ENCODE measurements around the gene HSPA12B.

The HSPA12B gene

GRCh38 chr20:3707508-3707899, 25.0 kb upstream of the HSPA12B start:
- no peak for DNase-seq (ENCODE audit: extremely low spot score)
- no peak for TF ChIP-seq FOXM1 (IDR thresholded peaks at IDR 0.05; ENCODE audit: borderline replicate concordance)
- no peak for TF ChIP-seq ZNF384 (IDR thresholded peaks at IDR 0.05)
- no peak for TF ChIP-seq ARNT (IDR thresholded peaks at IDR 0.05)
- TF ChIP-seq TARDBP (IDR thresholded peaks at IDR 0.05) = no peak
- no peak for TF ChIP-seq PKNOX1 (IDR thresholded peaks at IDR 0.05)
- TF ChIP-seq HDGF (IDR thresholded peaks at IDR 0.05; ENCODE audit: borderline replicate concordance) = no peak
- TF ChIP-seq FOXK2 (IDR thresholded peaks at IDR 0.05) = no peak
- TF ChIP-seq SP1 (IDR thresholded peaks at IDR 0.05) = no peak
- no peak for TF ChIP-seq BHLHE40 (IDR thresholded peaks at IDR 0.05; ENCODE audit: borderline replicate concordance)
- TF ChIP-seq LEF1 (IDR thresholded peaks at IDR 0.05; ENCODE audit: borderline replicate concordance) = no peak
- no peak for TF ChIP-seq FOXA1 (IDR thresholded peaks at IDR 0.05)
- TF ChIP-seq L3MBTL2 (conservative IDR thresholded peaks at IDR 0.05) = no peak
- no peak for TF ChIP-seq ELF4 (IDR thresholded peaks at IDR 0.05)
- TF ChIP-seq CTBP1 (IDR thresholded peaks at IDR 0.05; ENCODE audit: borderline replicate concordance) = no peak
- no peak for TF ChIP-seq SUZ12 (IDR thresholded peaks at IDR 0.05)
- no peak for TF ChIP-seq NFRKB (IDR thresholded peaks at IDR 0.05)
- ChIA-PET POLR2A (interaction anchor here (0.5 to 0.9 kb wide), 2 partner anchors 33 to 544 kb away, joined by 3 to 4 read pairs; no protein-coding TSS in a partner anchor), CTCF (interaction anchor here (0.9 to 1.6 kb wide), 3 partner anchors 9 to 144 kb away, joined by 3 to 5 read pairs (median 5); no protein-coding TSS in a partner anchor)

GRCh38 chr20:3710011-3710466, 22.4 kb upstream of the HSPA12B start:
- CTCF ChIA-PET = interaction anchor here (0.5 to 2.6 kb wide), 13 partner anchors 11 to 237 kb away, joined by 3 to 28 read pairs (median 5); no protein-coding TSS in a partner anchor
- no peak for DNase-seq (ENCODE audit: extremely low spot score)
- TF ChIP-seq PKNOX1 (IDR thresholded peaks at IDR 0.05) = no peak
- TF ChIP-seq FOXM1 (IDR thresholded peaks at IDR 0.05; ENCODE audit: borderline replicate concordance) = no peak
- TF ChIP-seq FOXA1 (IDR thresholded peaks at IDR 0.05) = no peak
- no peak for TF ChIP-seq LEF1 (IDR thresholded peaks at IDR 0.05; ENCODE audit: borderline replicate concordance)
- no peak for TF ChIP-seq BHLHE40 (IDR thresholded peaks at IDR 0.05; ENCODE audit: borderline replicate concordance)
- no peak for TF ChIP-seq HDGF (IDR thresholded peaks at IDR 0.05; ENCODE audit: borderline replicate concordance)
- TF ChIP-seq ELF4 (IDR thresholded peaks at IDR 0.05) = no peak
- no peak for TF ChIP-seq FOXK2 (IDR thresholded peaks at IDR 0.05)
- TF ChIP-seq L3MBTL2 (conservative IDR thresholded peaks at IDR 0.05) = no peak
- no peak for TF ChIP-seq CTBP1 (IDR thresholded peaks at IDR 0.05; ENCODE audit: borderline replicate concordance)
- no peak for TF ChIP-seq ZNF384 (IDR thresholded peaks at IDR 0.05)
- no peak for TF ChIP-seq ARNT (IDR thresholded peaks at IDR 0.05)
- TF ChIP-seq NFRKB (IDR thresholded peaks at IDR 0.05) = no peak
- POLR2A ChIA-PET = interaction anchor here (1.2 to 1.4 kb wide), 2 partner anchors 22 to 35 kb away, joined by 5 to 6 read pairs; no protein-coding TSS in a partner anchor

- DNase-seq (ENCODE audit: extremely low spot score) = peak; percentile 87
- TF ChIP-seq NFRKB (IDR thresholded peaks at IDR 0.05) = no peak
- TF ChIP-seq PKNOX1 (IDR thresholded peaks at IDR 0.05) = no peak
- TF ChIP-seq LEF1 (IDR thresholded peaks at IDR 0.05; ENCODE audit: borderline replicate concordance) = no peak
- TF ChIP-seq ARNT (IDR thresholded peaks at IDR 0.05) = no peak
- no peak for TF ChIP-seq HDGF (IDR thresholded peaks at IDR 0.05; ENCODE audit: borderline replicate concordance)
- CTCF ChIA-PET = interaction anchor here (0.7 to 2.6 kb wide), 24 partner anchors 10 to 1859 kb away, joined by 3 to 28 read pairs (median 4); no protein-coding TSS in a partner anchor
- POLR2A ChIA-PET = interaction anchor here (0.8 to 1.4 kb wide), 4 partner anchors 16 to 57 kb away, joined by 4 to 6 read pairs (median 4); partner anchors contain the start of gene ADISSP
Observed at GRCh38 chr20:3710703-3711483, 21.6 kb upstream of the HSPA12B start.

GRCh38 chr20:3711484-3711941, 21.0 kb upstream of the HSPA12B start:
- CTCF ChIA-PET = interaction anchor here (0.7 to 2.6 kb wide), 21 partner anchors 9 to 1859 kb away, joined by 3 to 28 read pairs (median 4); no protein-coding TSS in a partner anchor
- POLR2A ChIA-PET = interaction anchor here (0.8 to 1.4 kb wide), 4 partner anchors 16 to 56 kb away, joined by 4 to 6 read pairs (median 4); partner anchors contain the start of gene ADISSP
- no peak for DNase-seq (ENCODE audit: extremely low spot score)
- TF ChIP-seq ELF4 (IDR thresholded peaks at IDR 0.05) = no peak
- TF ChIP-seq ZNF384 (IDR thresholded peaks at IDR 0.05) = no peak
- no peak for TF ChIP-seq BHLHE40 (IDR thresholded peaks at IDR 0.05; ENCODE audit: borderline replicate concordance)
- TF ChIP-seq PKNOX1 (IDR thresholded peaks at IDR 0.05) = no peak
- no peak for TF ChIP-seq L3MBTL2 (conservative IDR thresholded peaks at IDR 0.05)
- no peak for TF ChIP-seq FOXM1 (IDR thresholded peaks at IDR 0.05; ENCODE audit: borderline replicate concordance)
- no peak for TF ChIP-seq SP1 (IDR thresholded peaks at IDR 0.05)
- TF ChIP-seq TARDBP (IDR thresholded peaks at IDR 0.05) = no peak
- no peak for TF ChIP-seq NFRKB (IDR thresholded peaks at IDR 0.05)
- no peak for TF ChIP-seq HDGF (IDR thresholded peaks at IDR 0.05; ENCODE audit: borderline replicate concordance)
- TF ChIP-seq SUZ12 (IDR thresholded peaks at IDR 0.05) = no peak

GRCh38 chr20:3712279-3712873, 20.1 kb upstream of the HSPA12B start, which contains the start of gene SIGLEC1:
Gene SIGLEC1, minus strand, starts transcription at chr20:3712600. Its CDS starts 5,472 bp downstream, at chr20:3707128.
- DNase-seq (ENCODE audit: extremely low spot score) = no peak
- ChIA-PET CTCF (no interaction called here), POLR2A (no interaction called here)
- no peak for TF ChIP-seq ARNT (IDR thresholded peaks at IDR 0.05)
- TF ChIP-seq FOXA1 (IDR thresholded peaks at IDR 0.05) = no peak
- TF ChIP-seq BHLHE40 (IDR thresholded peaks at IDR 0.05; ENCODE audit: borderline replicate concordance) = no peak
- TF ChIP-seq NFRKB (IDR thresholded peaks at IDR 0.05) = no peak
- no peak for TF ChIP-seq PKNOX1 (IDR thresholded peaks at IDR 0.05)
- no peak for TF ChIP-seq ZNF384 (IDR thresholded peaks at IDR 0.05)
- no peak for TF ChIP-seq FOXK2 (IDR thresholded peaks at IDR 0.05)
- TF ChIP-seq SUZ12 (IDR thresholded peaks at IDR 0.05) = no peak
- TF ChIP-seq TARDBP (IDR thresholded peaks at IDR 0.05) = no peak
- TF ChIP-seq LEF1 (IDR thresholded peaks at IDR 0.05; ENCODE audit: borderline replicate concordance) = no peak
- no peak for TF ChIP-seq CTBP1 (IDR thresholded peaks at IDR 0.05; ENCODE audit: borderline replicate concordance)
- TF ChIP-seq ELF4 (IDR thresholded peaks at IDR 0.05) = no peak
- no peak for TF ChIP-seq L3MBTL2 (conservative IDR thresholded peaks at IDR 0.05)
- TF ChIP-seq SP1 (IDR thresholded peaks at IDR 0.05) = no peak
- TF ChIP-seq HDGF (IDR thresholded peaks at IDR 0.05; ENCODE audit: borderline replicate concordance) = no peak
- no peak for TF ChIP-seq FOXM1 (IDR thresholded peaks at IDR 0.05; ENCODE audit: borderline replicate concordance)
